ENCODE results near the gene LPAR3.

- TF ChIP-seq EZH2 (IDR thresholded peaks at IDR 0.05; ENCODE audit: low read depth) (no peak), CTCF (conservative IDR thresholded peaks at IDR 0.05) (no peak)
These were observed 92.6 kb downstream of the LPAR3 start for GRCh38 chr1:84800090-84801073.

Data from PC-9 (cell line).